Coronary artery (tissue), 2 donors: ENCODE measurements around the gene ANAPC15.
A peak's percentile ranks its signal among the peaks of the same experiment; 100 is the strongest.

Experiments used
- DNase-seq: peaks from one replicate; pipeline ENCODE4 v3.0.0-alpha.2; 2017; ENCODE audit warnings: low spot score
- H3K27ac ChIP-seq, 2 donors: fragments of 200-600 bp; sonication (generic); one replicate each; pipeline ENCODE4 v1.5.1; 2016 to 2019
- H3K4me3 ChIP-seq: fragments of 200-600 bp; sonication (generic); 2 replicates; pipeline ENCODE4 v1.5.1; 2016; ENCODE audit warnings: mild to moderate bottlenecking, moderate library complexity
- TF ChIP-seq, protein P1 (sequence below): fragments of 200-600 bp; sonication (generic); IDR thresholded peaks from one replicate; pipeline ENCODE4 v1.5.1; 2019; ENCODE audit warnings: antibody characterized with exemption

ANAPC15 gene

DNA sequence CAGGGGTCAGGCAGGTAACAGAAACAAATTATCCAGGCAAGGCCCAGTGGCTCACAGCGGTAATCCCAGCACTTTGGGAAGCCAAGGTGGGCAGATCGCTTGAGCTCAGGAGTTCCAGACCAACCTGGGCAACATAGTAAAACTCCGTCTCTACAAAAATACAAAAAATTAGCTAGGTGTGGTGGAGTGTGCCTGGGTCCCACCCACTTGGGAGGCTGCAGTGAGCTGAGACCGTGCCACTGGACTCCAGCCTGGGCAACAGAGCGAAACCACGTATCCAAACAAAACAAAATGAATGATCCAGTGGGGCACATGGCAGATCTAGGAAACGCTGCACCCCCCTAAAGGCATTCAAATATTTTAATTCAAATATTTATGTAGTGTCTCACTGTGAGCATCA is 42.0 kb downstream of the ANAPC15 start:
- TF ChIP-seq, protein P1, sequence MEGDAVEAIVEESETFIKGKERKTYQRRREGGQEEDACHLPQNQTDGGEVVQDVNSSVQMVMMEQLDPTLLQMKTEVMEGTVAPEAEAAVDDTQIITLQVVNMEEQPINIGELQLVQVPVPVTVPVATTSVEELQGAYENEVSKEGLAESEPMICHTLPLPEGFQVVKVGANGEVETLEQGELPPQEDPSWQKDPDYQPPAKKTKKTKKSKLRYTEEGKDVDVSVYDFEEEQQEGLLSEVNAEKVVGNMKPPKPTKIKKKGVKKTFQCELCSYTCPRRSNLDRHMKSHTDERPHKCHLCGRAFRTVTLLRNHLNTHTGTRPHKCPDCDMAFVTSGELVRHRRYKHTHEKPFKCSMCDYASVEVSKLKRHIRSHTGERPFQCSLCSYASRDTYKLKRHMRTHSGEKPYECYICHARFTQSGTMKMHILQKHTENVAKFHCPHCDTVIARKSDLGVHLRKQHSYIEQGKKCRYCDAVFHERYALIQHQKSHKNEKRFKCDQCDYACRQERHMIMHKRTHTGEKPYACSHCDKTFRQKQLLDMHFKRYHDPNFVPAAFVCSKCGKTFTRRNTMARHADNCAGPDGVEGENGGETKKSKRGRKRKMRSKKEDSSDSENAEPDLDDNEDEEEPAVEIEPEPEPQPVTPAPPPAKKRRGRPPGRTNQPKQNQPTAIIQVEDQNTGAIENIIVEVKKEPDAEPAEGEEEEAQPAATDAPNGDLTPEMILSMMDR = no peak

DNA sequence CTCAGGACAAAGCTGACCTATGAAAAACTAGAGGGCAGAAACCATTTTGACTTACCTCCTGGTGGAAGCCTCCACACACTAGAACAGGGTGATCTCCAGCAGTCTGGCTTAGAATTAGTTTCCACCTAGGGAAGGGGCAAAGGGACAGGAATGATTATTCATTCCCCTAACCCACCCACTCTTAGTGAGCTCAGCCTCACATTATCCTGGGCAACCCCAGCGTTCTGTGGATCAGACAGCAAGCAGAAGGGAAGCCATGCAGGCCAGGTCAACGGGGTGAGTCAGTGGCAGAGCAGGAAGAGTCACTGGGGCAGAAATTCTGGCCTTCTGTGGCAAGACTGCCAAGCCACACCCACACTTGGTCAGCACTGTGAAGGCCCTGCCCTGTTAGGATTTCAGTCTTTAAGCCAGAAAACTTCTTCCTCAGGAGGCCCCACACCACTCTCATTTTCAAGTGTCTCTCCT is 42.7 kb downstream of the ANAPC15 start:
- DNase-seq = peak; percentile 90
- H3K4me3 ChIP-seq = peak overlapping the region; percentile 42

More for the DNA sequence above, 42.0 kb downstream of the ANAPC15 start:
- H3K27ac ChIP-seq = peak overlapping the region; percentile 68 to 87
- DNase-seq = no peak
- no peak overlapping the region for H3K4me3 ChIP-seq

DNA sequence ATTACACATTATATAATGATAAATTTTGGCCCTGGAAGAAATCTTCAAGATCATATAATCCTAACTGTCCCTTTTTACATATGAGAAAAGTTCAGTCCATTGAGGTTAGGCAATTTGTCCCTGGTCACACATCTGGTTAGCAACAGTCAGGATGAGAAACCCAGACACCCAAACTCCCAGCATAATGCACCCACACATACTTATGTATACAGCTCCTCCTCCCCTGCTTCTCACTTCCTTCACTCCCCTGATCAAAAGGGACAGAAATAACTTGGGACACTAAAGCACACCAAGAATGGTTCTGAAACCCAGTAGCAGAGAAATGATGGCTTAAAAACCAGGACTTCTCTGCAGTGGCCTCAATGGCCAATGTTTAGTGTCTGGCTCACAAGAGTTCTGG is 43.3 kb downstream of the ANAPC15 start:
- Histone ChIP-seq H3K4me3 (peak overlapping the region; percentile 42), H3K27ac (peak overlapping the region; percentile 68 to 87)
- no peak for DNase-seq
- TF ChIP-seq, protein P1 = no peak

More for the DNA sequence above, 42.7 kb downstream of the ANAPC15 start:
- TF ChIP-seq, protein P1 = no peak
- H3K27ac ChIP-seq = peak overlapping the region; percentile 68 to 87

DNA sequence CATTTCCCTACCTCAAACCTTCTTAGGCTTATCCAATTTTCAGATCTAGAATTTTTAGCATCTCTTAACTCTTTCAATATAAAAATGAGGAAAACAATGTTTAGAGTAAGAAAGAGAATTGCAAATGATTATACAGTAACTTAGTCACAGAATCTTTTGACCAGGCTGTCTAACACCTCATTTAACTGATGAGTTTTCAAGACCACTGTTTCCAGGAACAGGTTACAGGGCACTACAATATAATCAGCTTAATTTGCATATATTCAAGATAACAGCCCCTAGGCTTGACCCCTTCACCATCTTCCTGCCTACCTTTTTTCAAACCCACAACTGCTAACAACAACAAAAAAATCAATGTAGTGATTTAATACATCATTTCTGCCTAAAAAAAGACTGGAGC is 44.8 kb downstream of the ANAPC15 start:
- no peak overlapping the region for H3K4me3 ChIP-seq

DNA sequence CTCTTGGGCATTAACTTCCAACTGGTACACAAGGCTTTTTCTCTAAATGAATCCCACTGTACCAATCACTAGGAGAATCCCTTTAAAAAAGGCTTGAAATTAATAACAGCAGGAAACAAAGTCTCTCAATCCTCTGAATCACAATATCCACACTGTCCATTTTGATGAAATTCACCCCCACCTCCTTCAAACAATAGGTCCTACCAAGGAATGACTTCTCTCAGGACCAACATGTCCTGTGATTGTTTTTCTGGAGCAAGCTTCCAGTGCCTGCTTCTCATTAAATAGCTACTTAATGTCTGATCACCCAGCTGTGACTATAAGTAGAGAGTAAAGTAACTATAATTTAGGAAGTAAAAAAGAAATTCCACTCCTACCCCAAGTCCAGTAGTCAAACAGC is 45.2 kb downstream of the ANAPC15 start:
- Histone ChIP-seq H3K4me3 (no peak overlapping the region), H3K27ac (peak overlapping the region in 1 of 2 donors; percentile 39)
- DNase-seq = no peak
- TF ChIP-seq, protein P1 = no peak

More for the DNA sequence above, 44.8 kb downstream of the ANAPC15 start:
- DNase-seq = no peak
- peak overlapping the region; percentile 68 to 87 for H3K27ac ChIP-seq
- TF ChIP-seq, protein P1 = no peak

DNA sequence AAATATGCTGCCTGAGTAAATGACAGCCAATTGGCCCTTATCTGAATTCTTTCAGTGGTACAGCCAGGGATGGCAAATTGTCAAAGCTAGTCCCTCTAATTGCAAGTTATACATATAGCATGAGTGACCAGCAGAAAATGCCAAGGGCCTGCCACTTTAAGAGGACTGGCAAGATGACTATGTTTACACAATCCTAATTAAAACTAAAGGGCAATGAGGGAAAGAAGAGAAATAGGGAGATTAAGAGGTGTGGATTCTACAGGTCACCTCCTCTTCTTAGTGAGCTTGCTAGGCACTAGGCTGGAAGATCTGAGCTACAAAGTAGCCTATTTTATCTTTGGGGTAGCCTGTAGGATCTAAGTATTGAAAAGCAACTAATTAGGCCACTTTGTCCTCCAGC is 45.6 kb downstream of the ANAPC15 start:
- no peak for DNase-seq
- TF ChIP-seq, protein P1 = no peak
- Histone ChIP-seq H3K4me3 (no peak overlapping the region), H3K27ac (peak overlapping the region in 1 of 2 donors; percentile 39)

DNA sequence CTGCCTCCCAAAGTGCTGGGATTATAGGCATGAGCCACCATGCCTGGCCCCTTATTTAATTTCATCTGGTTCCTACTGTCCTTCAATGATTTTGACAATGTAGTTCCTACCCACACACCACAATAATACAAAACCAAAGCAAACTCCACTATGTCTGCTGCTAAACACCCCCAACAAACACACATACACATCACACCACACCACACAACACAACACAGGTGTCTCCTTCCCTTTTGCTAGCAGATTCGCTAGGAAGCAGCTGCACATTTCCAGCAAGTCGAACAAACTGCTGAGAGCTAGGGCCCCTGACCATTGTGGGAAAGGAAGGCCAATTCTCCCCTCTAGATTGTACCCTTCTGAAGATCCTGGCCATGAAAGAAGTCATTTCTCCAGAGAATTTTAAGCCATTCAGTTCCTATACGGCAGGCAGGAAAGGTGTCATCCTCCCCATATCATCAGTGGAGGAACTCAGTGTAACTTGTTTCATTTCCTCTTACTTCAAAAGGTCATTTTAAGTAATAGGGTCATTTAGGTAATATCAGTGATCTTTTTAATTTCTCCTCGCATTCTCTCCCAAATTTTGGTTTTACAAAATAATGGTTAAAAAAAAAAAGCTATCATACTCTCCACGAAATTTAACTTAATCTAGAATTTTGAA is 50.6 kb downstream of the ANAPC15 start:
- Histone ChIP-seq H3K27ac (no peak overlapping the region), H3K4me3 (no peak overlapping the region)
- TF ChIP-seq, protein P1 = no peak
- no peak for DNase-seq
